Thymus (tissue), 11 donors: ENCODE data around the gene ABHD4. TPM values are rescaled to one million over a fixed set of nuclear protein-coding genes. Genes with fewer than 3 reads are reported as not detected.

ENCODE experiments used
- DNase-seq, 9 donors: peaks; one replicate each; pipeline ENCODE4 v3.0.0-alpha.2; 2013; ENCODE audit warnings: low spot score in 9 of 9, low read depth in 6 of 9, missing footprints in 1 of 9
- H3K27ac ChIP-seq, 2 donors: one replicate each; pipeline ENCODE4 v1.5.1; 2013; ENCODE audit warnings: control low read depth in 1 of 2, low read depth in 1 of 2, low read length in 1 of 2, mild to moderate bottlenecking in 1 of 2, moderate library complexity in 1 of 2
- H3K27me3 ChIP-seq, 2 donors: one replicate each; pipeline ENCODE4 v1.5.1; 2013; ENCODE audit warnings: low read length in 1 of 2; ENCODE audit not compliant: control insufficient read depth in 2 of 2, insufficient read depth in 1 of 2
- H3K36me3 ChIP-seq, 2 donors: one replicate each; pipeline ENCODE4 v1.5.1; 2013; ENCODE audit warnings: low read length in 1 of 2, mild to moderate bottlenecking in 1 of 2, moderate library complexity in 1 of 2; ENCODE audit not compliant: control insufficient read depth in 2 of 2, insufficient read depth in 2 of 2
- H3K4me1 ChIP-seq, 2 donors: one replicate each; pipeline ENCODE4 v1.5.1; 2013; ENCODE audit warnings: low read length in 2 of 2; ENCODE audit not compliant: control insufficient read depth in 2 of 2, insufficient read depth in 2 of 2
- H3K4me3 ChIP-seq, 2 donors: one replicate each; pipeline ENCODE4 v1.5.1; 2013; ENCODE audit warnings: low read length in 2 of 2, control low read depth in 1 of 2, mild to moderate bottlenecking in 1 of 2
- H3K9me3 ChIP-seq, 2 donors: one replicate each; pipeline ENCODE4 v1.5.1; 2013; ENCODE audit warnings: low read length in 1 of 2, mild to moderate bottlenecking in 1 of 2; ENCODE audit not compliant: control insufficient read depth in 2 of 2, insufficient read depth in 1 of 2
- WGBS: extraction: QIAGEN DNeasy Blood & Tissue Kit; methylation state at CpG from one replicate; pipeline ENCODE4 v1.1.7; 2013; 5-methylcytosine and 5-hydroxymethylcytosine counted together
- polyA plus RNA-seq: library from polyadenylated mRNA; stranded (reverse); fragments of 200-250 nt; gene quantifications from one replicate; pipeline ENCODE4 v1.2.3, GENCODE V29; 2013
- total RNA-seq: library from RNA; stranded (reverse); fragments of 120-200 nt; gene quantifications from one replicate; pipeline ENCODE4 v1.2.4, GENCODE V29; 2013
- donor health status: healthy.

The ABHD4 gene
- total and polyA plus RNA-seq, 2 donors, result 3.4 to 9.3 TPM

- Histone ChIP-seq H3K4me1 (no peaks in the 10 kb centered on the region), H3K4me3 (no peak overlapping the region), H3K27ac (no peak overlapping the region), H3K9me3 (no peaks in the 10 kb centered on the region), H3K27me3 (peaks cover 0 to 3% of the 10 kb centered on the region in 2 donors), H3K36me3 (no peaks in the 10 kb centered on the region)
- DNase-seq, result no peak
- WGBS, result 97% methylated on average over 8 of the region's 8 CpGs
These were observed 59.0 kb downstream of the ABHD4 start for GRCh38 chr14:22656945-22657731.

- Histone ChIP-seq H3K4me3 (no peak overlapping the region), H3K27ac (no peak overlapping the region), H3K4me1 (no peaks in the 10 kb centered on the region), H3K36me3 (no peaks in the 10 kb centered on the region), H3K9me3 (no peaks in the 10 kb centered on the region), H3K27me3 (peaks cover 0 to 3% of the 10 kb centered on the region in 2 donors)
- DNase-seq, result peak in 2 of 9 donors; percentile 30 to 47
- 95% methylated on average over 1 of the region's 1 CpG for WGBS
These were observed 59.8 kb downstream of the ABHD4 start for GRCh38 chr14:22657861-22658260.

DNA sequence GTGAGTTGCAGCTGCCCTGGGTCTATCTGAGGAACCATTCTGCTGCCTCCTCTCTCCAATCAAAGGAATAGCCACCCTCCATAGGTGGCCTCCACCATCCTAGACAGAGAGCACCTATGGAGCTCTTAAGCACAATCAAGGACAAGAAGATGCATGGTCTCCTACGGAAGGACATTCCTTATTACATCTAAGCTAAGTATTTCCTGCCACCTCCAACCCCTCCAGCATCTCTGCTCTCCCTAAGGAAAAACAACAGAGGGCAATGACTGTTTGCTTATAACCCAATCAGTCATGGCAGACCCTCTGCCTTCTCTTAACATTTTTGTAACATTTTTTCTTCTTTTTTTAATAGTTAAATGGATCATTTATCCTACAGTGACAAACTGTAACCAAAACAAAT lies 60.8 kb downstream of the ABHD4 start:
- no peaks in the 10 kb centered on the region for H3K4me1 ChIP-seq
- no peak for DNase-seq
- 92% methylated on average over 1 of the region's 1 CpG for WGBS
- no peak overlapping the region for H3K27ac ChIP-seq
- H3K27me3 ChIP-seq, result peaks cover 0 to 3% of the 10 kb centered on the region in 2 donors
- H3K4me3 ChIP-seq, result no peak overlapping the region
- H3K36me3 ChIP-seq, result no peaks in the 10 kb centered on the region
- no peaks in the 10 kb centered on the region for H3K9me3 ChIP-seq

DNA sequence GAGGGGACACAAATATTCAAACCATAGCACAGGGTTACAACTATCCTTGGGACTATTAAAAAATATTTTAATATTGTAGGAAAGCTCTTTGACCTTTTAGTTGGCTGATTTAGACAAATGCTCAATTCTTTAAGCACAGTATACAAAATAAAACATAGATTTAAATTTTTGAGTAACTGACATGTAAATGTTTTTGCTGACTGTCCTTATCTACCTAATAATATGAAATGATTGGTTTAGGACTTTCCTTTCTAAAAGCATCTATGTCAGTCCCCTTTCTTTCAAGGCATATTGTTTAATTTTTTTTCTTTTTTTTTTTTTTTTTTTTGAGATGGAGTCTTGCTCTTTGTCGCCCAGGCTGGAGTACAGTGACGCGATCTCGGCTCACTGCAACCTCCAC lies 62.6 kb downstream of the ABHD4 start:
- WGBS, result 98% methylated on average over 4 of the region's 4 CpGs
- H3K4me3 ChIP-seq, result no peak overlapping the region
- H3K36me3 ChIP-seq, result no peaks in the 10 kb centered on the region
- H3K9me3 ChIP-seq, result no peaks in the 10 kb centered on the region
- H3K27ac ChIP-seq, result no peak overlapping the region
- H3K4me1 ChIP-seq, result no peaks in the 10 kb centered on the region
- no peak for DNase-seq
- H3K27me3 ChIP-seq, result peaks cover 0 to 3% of the 10 kb centered on the region in 2 donors

Other genes starting within 250 kb of the ABHD4 start
- 220 TPM for gene DAD1, start 9.1 kb upstream of the ABHD4 start, total RNA-seq
- gene DAD1, start 9.1 kb upstream of the ABHD4 start, polyA plus RNA-seq, result 237 TPM
- not detected for gene OR6J1, start 46.1 kb downstream of the ABHD4 start, total RNA-seq
- under 0.01 TPM for gene OR6J1, start 46.1 kb downstream of the ABHD4 start, polyA plus RNA-seq
- 85.7 TPM for gene OXA1L, start 168.4 kb downstream of the ABHD4 start, total RNA-seq
- gene OXA1L, start 168.4 kb downstream of the ABHD4 start, polyA plus RNA-seq, result 81.8 TPM
- gene SLC7A7, start 217.1 kb downstream of the ABHD4 start, total RNA-seq, result 10.7 TPM
- gene SLC7A7, start 217.1 kb downstream of the ABHD4 start, polyA plus RNA-seq, result 16.7 TPM
- 114 TPM for gene MRPL52, start 231.6 kb downstream of the ABHD4 start, total RNA-seq
- gene MRPL52, start 231.6 kb downstream of the ABHD4 start, polyA plus RNA-seq, result 121 TPM
- 21.2 TPM for gene MMP14, start 238.3 kb downstream of the ABHD4 start, total RNA-seq
- gene MMP14, start 238.3 kb downstream of the ABHD4 start, polyA plus RNA-seq, result 69.5 TPM